Ectodermal cell (in vitro differentiated cells): ENCODE results near the gene FBLN1. TPM values are rescaled to one million over a fixed set of nuclear protein-coding genes. Genes with fewer than 3 reads are reported as not detected.

Source experiments
- H3K27ac ChIP-seq: 2 replicates; pipeline ENCODE4 v1.7.0; 2013; ENCODE audit warnings: mild to moderate bottlenecking, low read depth, low read length; ENCODE audit not compliant: insufficient read depth, poor library complexity, severe bottlenecking
- H3K27me3 ChIP-seq: 2 replicates; pipeline ENCODE4 v1.7.0; 2013; ENCODE audit warnings: mild to moderate bottlenecking, low read length; ENCODE audit not compliant: insufficient read depth, control insufficient read depth, poor library complexity, severe bottlenecking
- H3K36me3 ChIP-seq: one replicate; pipeline ENCODE4 v1.7.0; 2013; ENCODE audit warnings: low read length; ENCODE audit not compliant: control insufficient read depth, insufficient read depth
- H3K4me1 ChIP-seq: one replicate; pipeline ENCODE4 v1.7.0; 2013; ENCODE audit warnings: low read length; ENCODE audit not compliant: control insufficient read depth, insufficient read depth
- H3K4me3 ChIP-seq: 2 replicates; pipeline ENCODE4 v1.7.0; 2013; ENCODE audit warnings: low read depth, low read length, control low read depth; ENCODE audit not compliant: insufficient read depth
- H3K9me3 ChIP-seq: 2 replicates; pipeline ENCODE4 v1.7.0; 2013; ENCODE audit warnings: mild to moderate bottlenecking, low read length, moderate library complexity; ENCODE audit not compliant: control insufficient read depth
- WGBS, 2 experiments: methylation state at CpG; one replicate each; pipeline ENCODE4 v1.1.7; 2013; ENCODE audit warnings: missing lambda C conversion rate in 2 of 2; 5-methylcytosine and 5-hydroxymethylcytosine counted together
- polyA plus RNA-seq, 4 experiments: library from polyadenylated mRNA; stranded (reverse); fragments of 50-300 nt; gene quantifications; one replicate each; pipeline ENCODE4 v1.2.3, GENCODE V29; 2013

The FBLN1 gene, protein sequence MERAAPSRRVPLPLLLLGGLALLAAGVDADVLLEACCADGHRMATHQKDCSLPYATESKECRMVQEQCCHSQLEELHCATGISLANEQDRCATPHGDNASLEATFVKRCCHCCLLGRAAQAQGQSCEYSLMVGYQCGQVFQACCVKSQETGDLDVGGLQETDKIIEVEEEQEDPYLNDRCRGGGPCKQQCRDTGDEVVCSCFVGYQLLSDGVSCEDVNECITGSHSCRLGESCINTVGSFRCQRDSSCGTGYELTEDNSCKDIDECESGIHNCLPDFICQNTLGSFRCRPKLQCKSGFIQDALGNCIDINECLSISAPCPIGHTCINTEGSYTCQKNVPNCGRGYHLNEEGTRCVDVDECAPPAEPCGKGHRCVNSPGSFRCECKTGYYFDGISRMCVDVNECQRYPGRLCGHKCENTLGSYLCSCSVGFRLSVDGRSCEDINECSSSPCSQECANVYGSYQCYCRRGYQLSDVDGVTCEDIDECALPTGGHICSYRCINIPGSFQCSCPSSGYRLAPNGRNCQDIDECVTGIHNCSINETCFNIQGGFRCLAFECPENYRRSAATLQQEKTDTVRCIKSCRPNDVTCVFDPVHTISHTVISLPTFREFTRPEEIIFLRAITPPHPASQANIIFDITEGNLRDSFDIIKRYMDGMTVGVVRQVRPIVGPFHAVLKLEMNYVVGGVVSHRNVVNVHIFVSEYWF
- 228 TPM for polyA plus RNA-seq (2013, experiment 1 of 4)
- 243 TPM for polyA plus RNA-seq (2013, experiment 2 of 4)
- 240 TPM for polyA plus RNA-seq (2013, experiment 3 of 4)
- 235 TPM for polyA plus RNA-seq (2013, experiment 4 of 4)

DNA sequence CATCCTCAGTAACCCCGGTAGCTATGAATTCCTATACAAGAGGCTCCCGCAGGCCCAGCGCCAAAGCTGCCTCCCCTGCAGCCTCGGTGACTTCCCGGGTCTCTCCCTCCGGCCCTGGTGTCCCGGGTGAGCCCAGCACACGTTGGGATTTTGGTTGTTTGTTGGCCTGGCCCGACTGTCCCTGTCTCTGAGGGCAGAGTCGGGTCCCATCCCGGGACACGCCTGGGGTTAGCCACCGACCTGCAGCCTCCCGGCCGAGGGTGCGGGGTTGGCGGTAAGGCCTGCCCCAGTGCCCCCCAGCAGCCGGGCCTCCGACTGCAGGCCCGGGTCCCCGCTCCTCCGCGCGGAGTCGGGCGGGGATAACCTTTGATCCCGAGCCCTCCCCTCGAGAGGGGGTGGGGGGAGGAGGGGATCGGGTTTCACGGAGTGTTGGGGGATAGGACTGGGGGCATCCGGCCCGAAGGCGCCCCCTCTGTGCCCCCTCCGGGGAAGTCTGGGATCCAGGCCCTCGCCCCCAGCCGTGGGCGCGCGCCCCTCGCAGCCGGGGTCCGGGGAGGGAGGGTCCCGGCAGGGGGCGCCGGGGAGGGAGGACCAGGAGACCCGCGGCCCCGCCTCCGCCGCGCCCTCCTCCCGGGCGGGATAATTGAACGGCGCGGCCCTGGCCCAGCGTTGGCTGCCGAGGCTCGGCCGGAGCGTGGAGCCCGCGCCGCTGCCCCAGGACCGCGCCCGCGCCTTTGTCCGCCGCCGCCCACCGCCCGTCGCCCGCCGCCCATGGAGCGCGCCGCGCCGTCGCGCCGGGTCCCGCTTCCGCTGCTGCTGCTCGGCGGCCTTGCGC, at the start of gene FBLN1:
Gene FBLN1, plus strand, starts transcription at position 669 of the 835 bp plus-strand sequence. Its CDS starts 103 bp downstream, at position 772.
- peak within 1 kb of the TSS; percentile 98 for H3K27ac ChIP-seq
- H3K27me3 ChIP-seq, result no peaks in the 10 kb centered on the region
- WGBS, 2 experiments, result 1% methylated on average over 89 of the region's 89 CpGs
- no peaks in the 10 kb centered on the region for H3K9me3 ChIP-seq
- peaks cover 23% of the 10 kb centered on the region for H3K4me1 ChIP-seq
- peak within 1 kb of the TSS; percentile 54 for H3K4me3 ChIP-seq
- no peaks in the 10 kb centered on the region for H3K36me3 ChIP-seq

DNA sequence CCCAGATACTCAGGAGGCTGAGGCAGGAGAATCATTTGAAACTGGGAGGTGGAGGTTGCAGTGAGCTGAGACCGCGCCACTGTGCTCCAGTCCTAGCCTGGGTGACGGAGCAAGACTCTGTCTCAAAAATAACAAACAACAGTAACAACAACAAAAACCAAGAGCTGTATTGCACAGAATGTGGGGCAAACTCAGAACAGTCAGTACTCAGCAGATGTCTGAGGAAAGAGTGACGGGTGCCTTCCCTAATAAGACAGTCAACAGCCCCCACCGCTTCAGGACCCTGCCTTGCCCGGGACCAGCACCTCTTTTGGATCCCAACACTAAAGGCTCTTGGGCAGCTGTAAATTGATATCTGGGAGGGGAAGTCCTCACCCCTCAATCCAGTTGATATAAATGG, 48.9 kb upstream of the FBLN1 start:
- Histone ChIP-seq H3K4me1 (no peaks in the 10 kb centered on the region), H3K4me3 (no peak overlapping the region), H3K9me3 (no peaks in the 10 kb centered on the region), H3K27ac (no peak overlapping the region), H3K36me3 (no peaks in the 10 kb centered on the region), H3K27me3 (no peaks in the 10 kb centered on the region)
- 89 to 94% methylated on average over 6 of the region's 6 CpGs for WGBS, 2 experiments

DNA sequence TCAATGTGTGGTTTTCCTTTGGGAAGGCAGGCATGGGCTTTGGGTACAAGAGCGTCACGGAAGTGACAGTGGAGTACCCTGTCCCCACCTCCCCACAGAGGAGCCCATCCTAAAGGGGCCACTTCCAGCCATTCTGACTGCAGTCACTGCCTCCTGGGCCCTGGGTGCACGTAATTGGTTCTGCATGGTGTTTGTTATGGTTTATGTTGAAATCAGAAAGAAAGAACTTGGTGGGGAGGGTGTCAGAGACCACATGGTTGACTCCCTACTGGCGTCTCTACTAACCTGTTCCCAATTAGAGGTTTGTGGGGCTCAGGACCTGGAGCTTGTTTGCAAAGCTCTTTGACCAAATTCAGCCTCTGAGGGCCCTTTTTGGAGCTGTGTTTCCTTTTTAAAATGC, 48.4 kb upstream of the FBLN1 start:
- Histone ChIP-seq H3K4me1 (no peaks in the 10 kb centered on the region), H3K9me3 (no peaks in the 10 kb centered on the region), H3K4me3 (no peak overlapping the region), H3K27ac (no peak overlapping the region), H3K27me3 (no peaks in the 10 kb centered on the region), H3K36me3 (no peaks in the 10 kb centered on the region)
- 88 to 89% methylated on average over 4 of the region's 4 CpGs for WGBS, 2 experiments

DNA sequence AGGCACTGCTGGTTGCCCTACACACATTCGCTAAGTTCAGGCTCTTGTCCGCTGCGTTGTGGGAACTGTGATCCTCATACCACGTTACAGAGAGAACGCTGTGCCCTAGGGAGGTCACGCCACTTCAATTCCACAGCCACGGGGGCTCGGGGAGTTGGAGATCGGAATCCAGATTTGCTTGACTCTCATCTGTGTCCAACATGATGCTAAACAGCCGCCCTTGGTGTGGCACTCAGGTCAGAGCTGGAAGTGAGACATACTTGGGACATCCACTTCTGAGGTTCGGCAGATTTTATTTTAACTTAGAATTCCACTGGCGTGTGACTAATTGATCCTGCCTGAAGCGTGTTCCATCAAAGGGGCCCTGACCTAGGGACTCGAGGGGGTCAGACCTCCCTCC, 47.5 kb upstream of the FBLN1 start:
- Histone ChIP-seq H3K27me3 (no peaks in the 10 kb centered on the region), H3K4me1 (no peaks in the 10 kb centered on the region), H3K27ac (no peak overlapping the region), H3K36me3 (no peaks in the 10 kb centered on the region), H3K4me3 (no peak overlapping the region), H3K9me3 (no peaks in the 10 kb centered on the region)
- 91 to 92% methylated on average over 14 of the region's 14 CpGs for WGBS, 2 experiments

DNA sequence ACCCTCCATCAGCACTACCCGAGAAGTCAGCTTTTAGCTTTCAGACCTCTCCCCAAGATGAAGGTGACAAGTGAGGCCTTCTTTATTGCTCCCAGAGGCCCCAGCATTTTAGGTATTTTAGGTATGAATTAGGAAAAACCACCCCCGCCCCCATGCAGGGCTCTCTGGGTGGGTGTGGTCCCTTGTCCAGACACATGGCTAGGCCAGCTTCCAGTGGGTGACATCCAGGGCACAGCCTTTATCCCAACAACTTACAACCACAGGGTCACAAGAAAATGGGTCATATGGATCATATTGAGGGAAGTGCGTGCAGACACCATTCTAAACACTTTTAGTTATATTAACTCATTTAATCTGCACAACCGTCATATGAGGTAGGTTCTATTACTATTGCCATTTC, 47.1 kb upstream of the FBLN1 start:
- WGBS, 2 experiments, result 93 to 94% methylated on average over 4 of the region's 4 CpGs

DNA sequence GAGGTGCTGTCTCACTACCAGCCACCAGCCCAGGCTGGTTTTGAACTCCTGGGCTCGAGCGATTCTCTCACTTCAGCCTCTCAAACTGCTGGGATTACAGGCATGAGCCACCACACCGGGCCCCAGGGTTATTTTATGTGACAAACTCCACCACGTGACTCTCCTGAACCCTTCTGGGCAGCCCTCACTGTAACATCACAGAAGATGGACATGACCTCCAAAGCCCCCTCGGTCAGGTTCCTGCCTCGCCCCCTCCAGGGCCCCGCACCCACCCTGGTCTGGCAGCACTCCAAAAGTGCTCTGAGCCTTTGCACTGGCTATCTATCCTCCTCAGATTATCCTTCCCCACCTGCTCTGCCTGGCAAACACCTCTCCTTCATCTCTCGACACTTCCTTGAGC, 45.9 kb upstream of the FBLN1 start:
- Histone ChIP-seq H3K4me3 (no peak overlapping the region), H3K9me3 (no peaks in the 10 kb centered on the region), H3K36me3 (no peaks in the 10 kb centered on the region), H3K27me3 (no peaks in the 10 kb centered on the region), H3K27ac (no peak overlapping the region), H3K4me1 (no peaks in the 10 kb centered on the region)
- WGBS, 2 experiments, result 94 to 96% methylated on average over 8 of the region's 8 CpGs

More for the DNA sequence above, 47.1 kb upstream of the FBLN1 start:
- H3K4me1 ChIP-seq, result no peaks in the 10 kb centered on the region
- no peak overlapping the region for H3K27ac ChIP-seq
- no peaks in the 10 kb centered on the region for H3K36me3 ChIP-seq
- H3K27me3 ChIP-seq, result no peaks in the 10 kb centered on the region
- H3K4me3 ChIP-seq, result no peak overlapping the region
- H3K9me3 ChIP-seq, result no peaks in the 10 kb centered on the region

DNA sequence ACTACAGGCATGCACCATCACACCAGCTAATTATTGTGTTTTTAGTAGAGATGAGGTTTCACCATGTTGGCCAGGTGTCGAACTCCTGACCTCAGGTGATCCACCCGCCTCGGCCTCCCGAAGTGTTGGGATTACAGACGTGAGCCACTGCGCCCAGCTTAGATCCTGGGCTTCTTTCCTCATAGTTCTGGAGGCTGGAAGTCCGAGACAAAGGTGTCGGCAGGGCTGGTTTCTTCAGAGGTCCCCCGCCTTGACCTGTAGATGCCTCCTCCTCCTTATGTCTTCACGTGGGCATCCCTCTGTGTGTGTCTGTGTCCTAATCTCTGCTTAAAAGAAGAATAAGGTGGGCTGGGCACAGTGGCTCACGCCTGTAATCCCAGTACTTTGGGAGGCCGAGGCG, 44.2 kb upstream of the FBLN1 start:
- Histone ChIP-seq H3K4me3 (no peak overlapping the region), H3K4me1 (no peaks in the 10 kb centered on the region), H3K36me3 (no peaks in the 10 kb centered on the region), H3K9me3 (no peaks in the 10 kb centered on the region), H3K27ac (no peak overlapping the region), H3K27me3 (no peaks in the 10 kb centered on the region)
- WGBS, 2 experiments, result 95% methylated on average over 13 of the region's 13 CpGs

DNA sequence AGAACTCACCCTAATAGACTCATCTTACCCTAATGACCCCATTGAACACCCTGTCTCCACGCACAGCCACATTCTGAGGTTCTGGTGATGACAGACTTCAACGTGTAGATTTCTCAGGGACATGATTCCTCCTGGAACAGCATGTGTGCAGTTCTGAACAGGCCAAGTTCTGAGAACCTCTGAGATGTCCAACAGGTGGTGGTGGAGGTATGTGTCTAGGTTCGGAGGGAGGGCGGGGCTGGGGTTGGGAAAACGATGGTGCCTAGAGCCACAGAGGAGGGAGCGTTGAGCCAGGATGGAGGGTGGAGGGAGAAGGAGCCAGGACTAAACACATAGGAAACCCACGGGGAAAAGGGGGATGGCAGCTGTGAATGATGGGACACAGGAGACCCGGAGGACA, 43.4 kb upstream of the FBLN1 start:
- Histone ChIP-seq H3K27ac (no peak overlapping the region), H3K27me3 (no peaks in the 10 kb centered on the region), H3K4me3 (no peak overlapping the region), H3K36me3 (no peaks in the 10 kb centered on the region), H3K4me1 (no peaks in the 10 kb centered on the region), H3K9me3 (no peaks in the 10 kb centered on the region)
- 95 to 96% methylated on average over 8 of the region's 8 CpGs for WGBS, 2 experiments

DNA sequence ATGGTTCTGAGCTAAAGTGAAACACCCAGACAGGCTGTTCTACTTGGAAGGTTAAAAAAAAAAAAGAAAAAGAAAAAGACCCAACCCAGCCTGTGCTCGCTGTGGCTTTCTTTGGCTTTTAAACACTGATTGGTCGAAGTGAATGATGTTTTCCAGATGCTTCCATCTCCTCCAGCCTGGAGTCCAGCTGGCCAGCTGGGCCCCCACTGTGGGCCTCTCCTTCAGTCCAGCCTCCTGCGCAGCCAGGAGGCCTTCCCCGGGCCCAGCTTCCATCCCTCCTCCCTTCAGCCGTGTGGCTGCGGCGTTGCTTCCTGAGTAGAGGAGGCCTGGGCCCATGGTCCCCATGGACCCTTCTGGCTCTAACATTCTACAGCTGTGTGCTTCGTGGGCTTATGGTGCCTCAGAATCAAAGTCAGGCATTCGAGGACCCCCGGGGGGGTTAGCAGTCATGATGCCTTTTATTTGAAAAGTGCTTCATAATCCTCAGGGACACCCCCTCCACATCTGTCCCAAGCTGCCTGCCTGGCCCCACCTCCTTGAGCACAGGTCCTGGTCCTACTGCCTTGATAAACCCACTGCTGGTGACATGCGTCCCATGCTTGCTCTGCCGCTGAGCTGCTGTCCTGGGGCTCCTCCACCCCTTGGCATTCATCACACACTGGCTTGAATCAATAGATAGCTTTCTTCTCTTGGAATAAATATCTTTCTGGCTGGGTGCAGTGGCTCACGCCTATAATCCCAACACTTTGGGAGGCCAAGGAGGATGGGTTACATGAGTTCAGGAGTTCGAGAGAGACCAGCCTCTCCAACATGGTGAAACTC, 42.2 kb upstream of the FBLN1 start:
- Histone ChIP-seq H3K9me3 (no peaks in the 10 kb centered on the region), H3K27ac (no peak overlapping the region), H3K27me3 (no peaks in the 10 kb centered on the region), H3K36me3 (no peaks in the 10 kb centered on the region), H3K4me3 (no peak overlapping the region), H3K4me1 (no peaks in the 10 kb centered on the region)
- WGBS, 2 experiments, result 83 to 84% methylated on average over 14 of the region's 14 CpGs
